ENCODE measurements around the gene SPIN4. TPM values are rescaled to one million over a fixed set of nuclear protein-coding genes. Genes with fewer than 3 reads are reported as not detected.
"Not testable (repeated sequence)": the region's sequence is repeated elsewhere in the genome, so short reads cannot be mapped to it uniquely, and the experiment has no call there.

The SPIN4 gene
- total RNA-seq, result 1.3 and 2.2 TPM in 2 replicates

- no peaks in the 10 kb centered on the region for H3K36me3 ChIP-seq (ENCODE audit: control insufficient read depth, insufficient read depth, low read length)
- DNase-seq (ENCODE audit: low read depth) (peak; percentile 57), FAIRE-seq (no peak)
- no peaks in the 10 kb centered on the region for H3K27me3 ChIP-seq (ENCODE audit: control insufficient read depth, insufficient read depth, low read length)
- H3K4me3 ChIP-seq (ENCODE audit: low read depth, low read length), result peak within 1 kb of the TSS; percentile 65
- TF ChIP-seq, protein P1, sequence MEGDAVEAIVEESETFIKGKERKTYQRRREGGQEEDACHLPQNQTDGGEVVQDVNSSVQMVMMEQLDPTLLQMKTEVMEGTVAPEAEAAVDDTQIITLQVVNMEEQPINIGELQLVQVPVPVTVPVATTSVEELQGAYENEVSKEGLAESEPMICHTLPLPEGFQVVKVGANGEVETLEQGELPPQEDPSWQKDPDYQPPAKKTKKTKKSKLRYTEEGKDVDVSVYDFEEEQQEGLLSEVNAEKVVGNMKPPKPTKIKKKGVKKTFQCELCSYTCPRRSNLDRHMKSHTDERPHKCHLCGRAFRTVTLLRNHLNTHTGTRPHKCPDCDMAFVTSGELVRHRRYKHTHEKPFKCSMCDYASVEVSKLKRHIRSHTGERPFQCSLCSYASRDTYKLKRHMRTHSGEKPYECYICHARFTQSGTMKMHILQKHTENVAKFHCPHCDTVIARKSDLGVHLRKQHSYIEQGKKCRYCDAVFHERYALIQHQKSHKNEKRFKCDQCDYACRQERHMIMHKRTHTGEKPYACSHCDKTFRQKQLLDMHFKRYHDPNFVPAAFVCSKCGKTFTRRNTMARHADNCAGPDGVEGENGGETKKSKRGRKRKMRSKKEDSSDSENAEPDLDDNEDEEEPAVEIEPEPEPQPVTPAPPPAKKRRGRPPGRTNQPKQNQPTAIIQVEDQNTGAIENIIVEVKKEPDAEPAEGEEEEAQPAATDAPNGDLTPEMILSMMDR (IDR thresholded peaks at IDR 0.05; ENCODE audit: insufficient read depth, low read length, severe bottlenecking), result no peak
Measured at GRCh38 chrX:63350941-63351616, at the start of gene SPIN4. Gene SPIN4 (minus strand): TSS chrX:63351332. CDS start chrX:63350819, 513 bp downstream.

GRCh38 chrX:63400340-63400739 lies 49.2 kb upstream of the SPIN4 start:
- no peak for FAIRE-seq
- Histone ChIP-seq H3K27me3 (ENCODE audit: control insufficient read depth, insufficient read depth, low read length) (no peaks in the 10 kb centered on the region), H3K36me3 (ENCODE audit: control insufficient read depth, insufficient read depth, low read length) (no peaks in the 10 kb centered on the region), H3K4me3 (ENCODE audit: low read depth, low read length) (no peak overlapping the region)
- TF ChIP-seq, protein P1 (IDR thresholded peaks at IDR 0.05; ENCODE audit: insufficient read depth, low read length, severe bottlenecking), result no peak
- DNase-seq (ENCODE audit: low read depth), result no peak

- TF ChIP-seq, protein P1 (IDR thresholded peaks at IDR 0.05; ENCODE audit: insufficient read depth, low read length, severe bottlenecking), result no peak
- no peaks in the 10 kb centered on the region for H3K27me3 ChIP-seq (ENCODE audit: control insufficient read depth, insufficient read depth, low read length)
- no peak overlapping the region for H3K4me3 ChIP-seq (ENCODE audit: low read depth, low read length)
- DNase-seq (ENCODE audit: low read depth), result no peak
- H3K36me3 ChIP-seq (ENCODE audit: control insufficient read depth, insufficient read depth, low read length), result no peaks in the 10 kb centered on the region
- no peak for FAIRE-seq
Measured at GRCh38 chrX:63394872-63395271, 43.7 kb upstream of the SPIN4 start.

DNA sequence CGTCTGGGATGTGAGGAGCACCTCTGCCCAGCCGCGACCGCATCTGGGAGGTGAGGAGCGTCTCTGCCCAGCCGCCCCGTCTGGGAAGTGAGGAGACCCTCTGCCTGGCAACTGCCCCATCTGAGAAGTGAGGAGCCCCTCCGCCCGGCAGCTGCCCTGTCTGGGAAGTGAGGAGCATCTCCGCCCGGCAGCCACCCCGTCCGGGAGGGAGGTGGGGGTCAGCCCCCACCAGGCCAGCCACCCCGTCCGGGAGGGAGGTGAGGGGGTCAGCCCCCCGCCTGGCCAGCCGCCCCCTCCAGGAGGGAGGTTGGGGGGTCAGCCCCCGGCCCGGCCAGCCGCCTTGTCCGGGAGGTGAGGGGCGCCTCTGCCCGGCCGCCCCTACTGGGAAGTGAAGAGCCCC lies 42.0 kb upstream of the SPIN4 start:
- not testable (repeated sequence) for H3K36me3 ChIP-seq (ENCODE audit: control insufficient read depth, insufficient read depth, low read length); H3K4me3 ChIP-seq (ENCODE audit: low read depth, low read length); H3K27me3 ChIP-seq (ENCODE audit: control insufficient read depth, insufficient read depth, low read length); FAIRE-seq; DNase-seq (ENCODE audit: low read depth)

GRCh38 chrX:63387411-63387810 lies 36.3 kb upstream of the SPIN4 start:
- no peak for DNase-seq (ENCODE audit: low read depth)
- no peak overlapping the region for H3K4me3 ChIP-seq (ENCODE audit: low read depth, low read length)
- H3K27me3 ChIP-seq (ENCODE audit: control insufficient read depth, insufficient read depth, low read length), result no peaks in the 10 kb centered on the region
- no peak for FAIRE-seq
- TF ChIP-seq, protein P1 (IDR thresholded peaks at IDR 0.05; ENCODE audit: insufficient read depth, low read length, severe bottlenecking), result no peak
- no peaks in the 10 kb centered on the region for H3K36me3 ChIP-seq (ENCODE audit: control insufficient read depth, insufficient read depth, low read length)

DNA sequence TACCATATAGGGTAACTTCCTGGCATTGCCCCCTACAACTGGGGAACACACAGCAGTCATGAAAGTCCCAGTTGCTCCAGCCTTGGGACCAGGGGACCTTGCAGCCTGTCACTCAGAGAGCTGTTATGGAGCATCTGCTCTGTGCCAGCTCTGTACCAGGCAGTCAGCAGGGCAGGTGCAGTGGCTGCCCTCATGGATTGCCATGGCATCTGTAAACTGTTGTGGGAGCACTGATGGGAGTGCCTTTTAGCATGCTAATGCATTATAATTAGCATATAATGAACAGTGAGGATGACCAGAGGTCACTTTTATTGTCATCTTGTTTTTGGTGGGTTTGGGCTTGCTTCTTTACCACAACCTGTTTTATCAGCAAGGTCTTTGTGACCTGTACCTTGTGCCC lies 33.1 kb upstream of the SPIN4 start:
- H3K36me3 ChIP-seq (ENCODE audit: control insufficient read depth, insufficient read depth, low read length); FAIRE-seq; H3K4me3 ChIP-seq (ENCODE audit: low read depth, low read length); H3K27me3 ChIP-seq (ENCODE audit: control insufficient read depth, insufficient read depth, low read length); DNase-seq (ENCODE audit: low read depth): not testable (repeated sequence)

DNA sequence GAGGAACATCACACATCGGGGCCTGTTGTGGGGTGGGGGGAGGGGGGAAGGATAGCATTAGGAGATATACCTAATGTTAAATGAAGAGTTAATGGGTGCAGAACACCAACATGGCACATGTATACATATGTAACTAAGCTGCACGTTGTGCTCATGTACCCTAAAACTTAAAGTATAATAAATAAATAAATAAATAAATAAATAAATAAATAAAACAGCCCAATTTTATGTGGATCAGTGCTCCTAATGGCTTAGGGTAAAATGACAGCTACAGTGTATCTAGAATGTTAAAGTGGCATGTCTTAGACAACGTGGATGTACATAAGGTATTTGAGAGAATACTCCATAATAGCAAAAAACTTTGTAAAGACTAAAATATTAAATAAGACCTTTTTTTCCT lies 21.9 kb upstream of the SPIN4 start:
- H3K36me3 ChIP-seq (ENCODE audit: control insufficient read depth, insufficient read depth, low read length); H3K27me3 ChIP-seq (ENCODE audit: control insufficient read depth, insufficient read depth, low read length); FAIRE-seq; DNase-seq (ENCODE audit: low read depth); H3K4me3 ChIP-seq (ENCODE audit: low read depth, low read length): not testable (repeated sequence)

DNA sequence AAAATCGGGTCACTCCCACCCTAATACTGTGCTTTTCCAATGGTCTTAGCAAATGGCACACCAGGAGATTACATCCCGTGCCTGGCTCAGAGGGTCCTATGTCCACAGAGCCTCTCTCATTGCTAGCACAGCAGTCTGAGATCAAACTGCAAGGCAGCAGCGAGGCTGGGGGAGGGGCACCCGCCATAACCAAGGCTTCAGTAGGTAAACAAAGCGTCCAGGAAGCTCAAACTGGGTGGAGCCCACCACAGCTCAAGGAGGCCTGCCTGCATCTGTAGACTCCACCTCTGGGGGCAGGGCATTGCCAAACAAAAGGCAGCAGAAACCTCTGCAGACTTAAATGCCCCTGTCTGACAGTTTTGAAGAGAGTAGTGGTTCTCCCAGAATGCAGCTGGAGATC lies 16.6 kb upstream of the SPIN4 start:
- not testable (repeated sequence) for DNase-seq (ENCODE audit: low read depth)

More for the DNA sequence above, 16.6 kb upstream of the SPIN4 start:
- H3K36me3 ChIP-seq (ENCODE audit: control insufficient read depth, insufficient read depth, low read length); FAIRE-seq; H3K27me3 ChIP-seq (ENCODE audit: control insufficient read depth, insufficient read depth, low read length); H3K4me3 ChIP-seq (ENCODE audit: low read depth, low read length): not testable (repeated sequence)
